Astrocyte of the cerebellum (primary cell): ENCODE results near the gene TMUB2.
A peak's percentile ranks its signal among the peaks of the same experiment; 100 is the strongest.

Experiments used
- DNase-seq: peaks from one replicate; pipeline ENCODE4 v3.0.0-alpha.2; 2011; ENCODE audit warnings: low read depth
- H3K4me3 ChIP-seq: 2 replicates; pipeline ENCODE4 v1.5.1; 2011; ENCODE audit warnings: mild to moderate bottlenecking, low read depth, low read length, moderate library complexity
- CTCF ChIP-seq: IDR thresholded peaks from 2 replicates; pipeline ENCODE4 v1.5.1; 2012; ENCODE audit warnings: low read length, low read depth, moderate library complexity, mild to moderate bottlenecking; ENCODE audit errors: missing control alignments
- in situ Hi-C: cut with HindIII; loops from 2 replicates; pipeline ENCODE4 v1.10.0; 2017; ENCODE audit warnings: low sequenced_read_pairs

Gene TMUB2

GRCh38 chr17:44197980-44198720 lies 11.4 kb downstream of the TMUB2 start:
- in situ Hi-C loops: no loop called here
- H3K4me3 ChIP-seq: peak overlapping the region; percentile 76
- TF ChIP-seq CTCF: peak; percentile 18
- no peak for DNase-seq

DNA sequence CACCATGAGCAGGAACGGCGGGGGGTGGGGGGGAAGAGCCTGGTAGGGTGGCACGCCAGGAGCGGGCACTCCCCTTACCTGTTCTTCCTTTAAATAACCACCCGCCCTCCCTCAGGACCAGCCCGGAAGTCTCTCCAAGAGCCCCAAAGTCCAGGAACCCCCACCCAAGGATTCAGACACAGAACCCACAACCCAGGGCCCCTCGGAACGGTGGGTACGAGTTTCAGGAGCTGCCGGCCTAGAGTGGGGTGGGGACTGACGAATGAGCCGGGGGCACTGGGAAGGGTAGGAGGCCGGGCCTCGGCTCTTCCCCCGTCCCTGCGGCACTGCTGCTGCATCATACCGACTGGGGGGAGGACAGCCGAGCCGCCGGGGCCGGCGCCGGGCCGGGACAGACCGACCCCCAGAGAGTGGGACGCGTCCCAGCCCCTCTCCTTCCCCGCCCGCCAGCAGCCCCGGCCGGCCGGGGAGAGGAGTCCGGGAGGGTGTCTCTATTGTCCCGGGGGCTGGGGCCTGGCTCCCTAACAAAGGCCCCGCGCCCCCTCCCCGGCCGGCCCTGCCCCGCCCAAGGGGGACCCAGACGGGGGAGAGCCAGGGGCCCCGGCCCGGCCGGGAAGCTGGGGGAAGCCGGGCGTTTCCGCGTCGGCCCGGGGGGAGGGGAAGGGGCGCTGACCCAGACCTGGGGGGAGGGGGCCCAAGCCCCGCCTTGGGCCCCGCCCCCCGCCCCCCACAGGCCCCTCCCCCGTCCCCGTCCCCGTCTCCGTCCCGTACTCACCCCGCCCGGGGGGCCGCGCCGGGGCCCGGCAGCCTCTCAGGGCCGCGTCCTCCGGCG lies 12.2 kb downstream of the TMUB2 start:
- in situ Hi-C loops: no loop called here
- no peak for TF ChIP-seq CTCF
- peak overlapping the region; percentile 76 for H3K4me3 ChIP-seq
- no peak for DNase-seq

DNA sequence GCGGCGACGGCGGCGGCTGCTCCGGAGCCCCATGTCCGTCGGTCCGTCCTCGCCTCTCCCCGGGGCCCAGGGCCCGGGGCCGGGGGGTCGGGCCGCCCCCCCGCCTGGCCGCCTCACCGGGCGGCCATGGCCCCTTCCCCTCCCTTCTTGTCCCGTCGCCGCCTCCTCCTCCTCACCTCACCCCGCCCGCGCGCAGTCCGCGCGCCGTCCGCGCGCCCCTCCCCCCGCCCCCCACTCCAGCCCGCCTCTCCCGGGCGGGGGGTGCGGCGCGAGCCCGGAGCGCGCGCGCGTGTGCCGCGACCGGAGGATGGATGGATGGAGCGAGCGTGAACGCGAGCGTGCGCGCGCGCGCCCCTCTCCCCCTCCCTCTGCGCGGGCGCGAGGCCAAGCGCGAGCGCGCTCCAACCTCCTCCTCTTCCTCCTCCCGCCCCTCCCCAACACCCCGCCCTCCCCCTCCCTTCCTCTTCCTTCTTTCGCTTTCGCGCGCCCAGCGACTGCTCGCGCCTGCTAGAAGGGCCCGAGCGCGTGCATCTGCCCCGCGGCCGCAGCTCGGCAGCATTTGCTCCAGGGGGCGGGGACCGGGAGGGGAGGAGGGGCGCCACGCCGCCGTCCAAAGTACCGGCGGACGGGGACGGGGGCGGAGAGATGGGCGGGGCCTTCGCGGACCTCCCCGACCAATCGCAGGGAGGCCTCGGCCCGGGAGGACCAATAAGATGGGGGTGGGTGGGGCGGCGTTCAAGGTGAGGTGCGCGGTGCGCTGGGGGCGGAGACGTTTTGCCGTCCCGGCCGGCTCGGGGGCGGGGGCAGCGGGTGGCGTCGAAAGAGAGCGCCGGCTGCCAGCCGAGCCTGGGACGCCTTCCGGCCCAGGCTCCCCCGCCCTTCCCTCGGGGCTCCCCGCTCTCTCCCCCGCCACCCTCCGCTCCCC lies 13.0 kb downstream of the TMUB2 start, which contains the start of gene ATXN7L3:
Gene ATXN7L3, minus strand, starts transcription at position 332 of the 925 bp plus-strand sequence. CDS start 1,814 bp downstream, outside the sequence.
- DNase-seq: peak; percentile 93

DNA sequence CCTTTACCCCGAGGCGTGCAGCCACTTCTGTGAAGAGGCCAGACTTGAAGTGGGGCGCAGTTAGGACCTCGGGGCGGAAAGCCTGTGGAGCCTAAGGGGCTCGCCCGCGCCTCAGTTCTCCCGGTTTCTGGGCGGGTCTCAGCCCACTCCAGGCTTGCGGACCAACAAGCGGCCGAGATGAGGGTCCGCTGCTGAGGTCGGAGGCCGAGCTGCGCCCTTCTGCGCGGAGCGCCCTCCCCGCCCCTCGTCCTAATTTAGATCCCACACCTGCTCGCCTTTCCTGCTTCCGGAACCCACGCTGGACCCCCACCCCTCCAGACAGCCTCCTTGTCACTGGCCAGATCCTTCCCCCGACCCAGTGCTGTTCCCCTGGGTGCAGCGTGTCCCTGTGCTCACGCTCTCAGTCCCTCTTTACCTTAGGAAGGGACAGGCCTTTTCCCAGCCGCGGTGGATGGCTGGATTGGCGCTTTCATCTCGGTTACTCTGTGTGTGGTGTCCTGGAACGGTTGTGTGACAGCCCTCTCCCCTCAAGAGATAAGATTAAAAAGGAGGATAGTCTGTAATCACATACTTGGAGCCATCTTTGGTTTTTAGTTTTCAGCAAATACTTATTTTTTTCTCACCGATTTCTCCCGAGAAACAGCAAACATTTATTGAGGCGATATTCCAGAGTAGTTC lies 13.8 kb downstream of the TMUB2 start:
- no peak for DNase-seq
- peak overlapping the region; percentile 76 for H3K4me3 ChIP-seq
- TF ChIP-seq CTCF: no peak
- in situ Hi-C loops: loop anchor here (10.0 kb wide), 1 partner anchor 54 kb away; no protein-coding TSS in a partner anchor

More for the DNA sequence above, 13.0 kb downstream of the TMUB2 start, which contains the start of gene ATXN7L3:
- TF ChIP-seq CTCF: no peak
- in situ Hi-C loops: loop anchor here (10.0 kb wide), 1 partner anchor 55 kb away; no protein-coding TSS in a partner anchor
- H3K4me3 ChIP-seq: peak within 1 kb of the TSS; percentile 76

- in situ Hi-C loops: loop anchor here (10.0 kb wide), 1 partner anchor 52 kb away; no protein-coding TSS in a partner anchor
- DNase-seq: no peak
- H3K4me3 ChIP-seq: no peak overlapping the region
- TF ChIP-seq CTCF: no peak
Measured at GRCh38 chr17:44202756-44203155, 16.0 kb downstream of the TMUB2 start.
